ENCODE results near the gene RNASE8.
"Not testable (repeated sequence)": the region's sequence is repeated elsewhere in the genome, so short reads cannot be mapped to it uniquely, and the experiment has no call there.

The RNASE8 gene

GRCh38 chr14:21057803-21058675 lies at the start of gene RNASE8:
Gene RNASE8, plus strand, starts transcription at chr14:21057822. Its CDS starts 71 bp downstream, at chr14:21057893.
- no peak for DNase-seq (ENCODE audit: low spot score)

GRCh38 chr14:21009721-21010120 lies 47.9 kb upstream of the RNASE8 start:
- DNase-seq (ENCODE audit: low spot score) = not testable (repeated sequence)

DNA sequence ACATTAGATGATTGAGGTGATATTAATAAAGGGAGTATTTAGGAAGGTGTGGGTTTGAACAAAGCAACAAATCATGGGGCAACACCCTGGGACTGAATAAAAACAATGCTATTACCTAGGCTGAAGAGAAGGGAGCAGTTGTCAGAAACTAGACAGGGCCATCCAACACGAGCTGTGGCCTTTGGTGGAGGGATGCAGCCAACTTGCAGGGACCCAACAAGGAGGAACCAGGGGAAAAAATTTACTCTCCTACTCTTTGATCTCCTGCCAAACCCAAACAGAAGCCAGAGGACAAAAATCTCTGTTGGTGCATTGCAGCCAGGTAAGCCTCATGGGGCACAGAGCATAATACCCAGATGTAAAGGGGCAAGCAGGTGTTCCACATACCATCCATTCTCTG lies 46.5 kb upstream of the RNASE8 start:
- no peak for DNase-seq (ENCODE audit: low spot score)

DNA sequence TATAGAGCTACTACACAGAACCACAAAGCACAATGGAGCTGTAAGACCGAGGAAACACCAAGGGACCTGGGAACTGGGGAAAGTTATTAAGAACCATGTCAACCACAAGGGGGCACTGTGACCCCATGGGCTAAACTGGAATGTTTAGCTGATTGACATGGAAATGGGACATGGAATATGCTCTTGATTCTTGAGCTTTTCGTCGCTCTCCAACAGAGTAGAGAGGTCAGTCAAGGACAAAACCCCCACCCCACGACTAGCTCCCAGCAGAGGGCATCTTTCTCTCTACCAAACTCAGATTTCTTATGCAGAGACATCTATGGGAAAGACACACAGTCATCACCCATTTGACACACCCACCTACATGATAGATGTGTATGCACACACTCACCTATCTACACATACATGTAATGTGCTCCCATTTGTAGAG lies 42.8 kb upstream of the RNASE8 start:
- peak; percentile 81 for DNase-seq (ENCODE audit: low spot score)

DNA sequence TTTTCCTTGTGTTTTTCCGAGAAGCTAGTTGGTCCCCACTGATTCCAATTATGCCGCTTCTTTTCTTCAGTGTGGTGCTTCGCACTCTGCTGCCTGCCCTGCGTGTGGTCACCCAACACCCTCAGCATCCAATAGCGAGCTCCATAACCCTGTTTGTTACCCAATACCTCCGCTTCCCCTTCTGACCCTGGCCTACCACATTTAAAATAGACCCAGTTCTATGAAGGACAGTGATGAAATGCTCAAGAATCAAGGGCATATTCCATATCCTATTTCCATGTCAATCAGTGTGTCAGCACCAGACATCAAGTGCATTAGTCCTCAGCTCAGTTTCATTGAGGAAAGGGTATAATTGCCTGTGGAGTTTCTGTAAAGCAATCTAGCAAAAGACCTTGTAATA lies 42.3 kb upstream of the RNASE8 start:
- DNase-seq (ENCODE audit: low spot score) = no peak

DNA sequence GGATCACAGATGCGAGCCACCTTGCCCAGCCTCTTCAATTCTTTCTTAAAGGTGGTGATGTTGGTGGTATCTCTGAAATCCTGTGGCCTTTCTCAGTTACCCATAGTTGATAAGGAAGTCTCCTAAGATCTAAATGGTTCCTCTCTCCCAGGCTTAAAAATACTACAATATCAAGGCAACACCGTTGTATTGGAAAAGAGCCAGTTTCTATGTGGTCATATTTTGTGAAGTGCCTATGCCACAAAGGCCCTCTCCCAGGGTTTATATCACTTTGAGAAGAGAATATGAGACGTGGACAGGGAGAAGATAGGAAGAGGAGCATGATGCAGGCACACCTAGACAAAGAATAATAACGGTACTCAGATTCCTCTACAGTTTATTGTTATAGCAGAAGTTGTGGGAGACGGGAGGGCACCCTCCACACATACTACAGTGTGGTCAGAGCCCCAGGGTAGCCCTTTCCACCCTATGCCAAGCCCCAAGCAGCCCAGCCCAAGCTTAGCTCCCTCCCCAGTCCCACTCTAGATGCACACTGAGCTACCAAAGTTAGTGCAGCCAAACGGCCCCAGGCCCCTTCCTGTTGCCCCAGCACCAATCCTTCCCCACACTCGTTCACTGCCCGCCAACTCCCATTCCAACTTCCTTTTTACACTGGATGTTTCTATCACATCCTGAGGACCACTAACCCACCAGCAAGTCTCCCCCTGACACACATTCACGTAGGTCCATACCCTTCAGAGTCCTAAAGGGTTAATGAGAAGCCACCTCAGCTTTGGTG lies 41.0 kb upstream of the RNASE8 start:
- DNase-seq (ENCODE audit: low spot score) = no peak

DNA sequence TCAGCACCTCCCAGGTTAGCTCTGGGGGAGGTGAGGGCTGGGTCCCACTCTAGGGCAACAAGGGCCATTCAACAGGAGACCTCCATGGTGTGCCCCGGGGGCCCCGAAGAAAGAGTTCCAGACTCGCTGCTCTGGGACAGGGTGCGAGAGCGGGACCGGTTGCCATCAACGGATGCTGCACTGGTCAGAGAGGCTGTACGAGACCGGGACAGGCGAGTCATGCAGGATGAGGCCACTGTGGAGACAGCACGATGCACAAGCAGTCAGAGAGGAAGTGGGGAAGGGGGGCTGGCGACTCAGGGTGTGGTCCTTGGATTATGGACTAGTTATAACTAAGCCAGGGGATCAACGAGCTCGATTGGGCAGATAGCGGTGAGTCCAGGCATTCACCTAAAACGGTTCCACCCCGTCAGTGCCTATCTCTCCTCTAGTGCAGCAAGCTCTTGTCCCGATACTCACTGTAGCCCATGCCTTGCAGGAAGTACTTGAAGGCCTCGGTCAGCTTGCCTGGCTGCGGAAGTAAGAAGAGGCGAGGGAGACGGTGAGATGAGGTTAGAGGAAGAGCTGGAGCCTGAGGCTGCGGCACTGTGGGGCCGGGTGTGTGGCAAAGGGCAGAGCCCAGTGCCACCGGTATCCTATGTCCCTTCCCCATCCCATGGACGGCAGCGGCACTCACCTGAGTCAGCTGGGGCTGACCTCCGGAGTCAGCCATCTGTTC lies 39.9 kb upstream of the RNASE8 start:
- DNase-seq (ENCODE audit: low spot score) = no peak

- DNase-seq (ENCODE audit: low spot score) = no peak
Observed at GRCh38 chr14:21018286-21018685, 39.3 kb upstream of the RNASE8 start.

GRCh38 chr14:21018781-21019180 lies 38.8 kb upstream of the RNASE8 start:
- DNase-seq (ENCODE audit: low spot score) = no peak

DNA sequence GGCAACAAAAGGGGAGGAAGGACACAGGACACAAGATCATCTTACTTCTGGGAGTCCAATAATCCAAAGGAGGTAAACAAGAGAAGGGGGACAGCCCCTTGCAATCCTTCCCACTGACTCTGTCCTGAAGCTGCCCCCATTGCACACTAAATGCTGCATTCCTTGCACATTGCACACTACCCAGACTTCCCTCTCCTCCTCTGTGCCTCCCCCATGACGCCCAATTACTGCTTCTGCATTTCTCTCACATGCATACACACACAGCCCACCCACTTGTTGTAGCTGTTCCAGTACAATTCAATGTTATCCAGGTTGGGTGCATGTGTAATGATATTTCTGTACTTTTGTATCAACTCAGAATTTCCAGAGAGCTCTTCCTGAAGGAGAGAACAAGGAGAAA lies 38.3 kb upstream of the RNASE8 start:
- DNase-seq (ENCODE audit: low spot score) = no peak

GRCh38 chr14:21020977-21021545 lies 36.6 kb upstream of the RNASE8 start:
- no peak for DNase-seq (ENCODE audit: low spot score)

DNA sequence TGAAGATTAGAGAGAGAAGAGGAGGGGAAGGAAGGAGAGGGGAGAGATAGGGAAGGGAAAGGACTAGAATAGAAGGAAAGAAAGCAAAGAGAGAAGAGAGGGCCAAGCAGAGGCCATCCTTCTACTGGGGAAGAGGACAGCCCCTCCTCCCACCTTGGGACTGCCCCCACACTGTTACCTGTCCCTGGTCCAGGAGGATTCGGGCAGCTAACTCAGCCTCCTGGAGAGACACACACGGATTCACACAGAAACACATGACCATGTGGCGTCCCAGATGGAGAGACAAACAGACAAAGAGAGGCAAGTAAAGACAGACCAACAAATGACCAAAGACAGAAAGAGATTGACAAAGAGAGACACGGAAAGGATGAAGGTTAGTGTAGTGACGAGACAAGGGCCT lies 34.9 kb upstream of the RNASE8 start:
- DNase-seq (ENCODE audit: low spot score) = no peak

DNA sequence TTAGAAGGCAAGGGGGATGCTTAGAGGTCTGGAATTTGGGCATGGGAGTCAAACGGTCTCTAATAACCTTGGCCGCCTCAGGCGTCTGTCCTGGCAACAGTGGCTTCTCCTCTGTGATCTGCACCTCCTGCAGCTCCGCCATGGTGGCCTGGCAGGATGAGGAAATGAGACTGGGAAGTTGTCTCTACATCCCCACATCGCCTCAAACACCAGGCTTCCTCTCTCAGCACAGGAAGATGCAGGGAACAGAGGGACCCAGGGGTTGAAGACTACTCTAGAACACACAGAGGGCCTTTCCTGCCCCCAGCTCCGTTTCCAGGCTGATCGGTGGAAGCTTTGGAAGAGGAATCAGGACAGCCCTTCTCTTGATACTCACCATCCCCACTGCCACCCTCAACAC lies 34.4 kb upstream of the RNASE8 start:
- DNase-seq (ENCODE audit: low spot score) = no peak

- no peak for DNase-seq (ENCODE audit: low spot score)
Observed at GRCh38 chr14:21023817-21024584, 33.6 kb upstream of the RNASE8 start.

GRCh38 chr14:21024585-21025370 lies 32.8 kb upstream of the RNASE8 start, which contains the start of gene NDRG2:
Gene NDRG2, minus strand, starts transcription at chr14:21025061. Its CDS starts 1,746 bp downstream, at chr14:21023315.
- peak; percentile 98 for DNase-seq (ENCODE audit: low spot score)

- DNase-seq (ENCODE audit: low spot score) = peak; percentile 77
Observed at GRCh38 chr14:21025371-21026273, 32.0 kb upstream of the RNASE8 start.

DNA sequence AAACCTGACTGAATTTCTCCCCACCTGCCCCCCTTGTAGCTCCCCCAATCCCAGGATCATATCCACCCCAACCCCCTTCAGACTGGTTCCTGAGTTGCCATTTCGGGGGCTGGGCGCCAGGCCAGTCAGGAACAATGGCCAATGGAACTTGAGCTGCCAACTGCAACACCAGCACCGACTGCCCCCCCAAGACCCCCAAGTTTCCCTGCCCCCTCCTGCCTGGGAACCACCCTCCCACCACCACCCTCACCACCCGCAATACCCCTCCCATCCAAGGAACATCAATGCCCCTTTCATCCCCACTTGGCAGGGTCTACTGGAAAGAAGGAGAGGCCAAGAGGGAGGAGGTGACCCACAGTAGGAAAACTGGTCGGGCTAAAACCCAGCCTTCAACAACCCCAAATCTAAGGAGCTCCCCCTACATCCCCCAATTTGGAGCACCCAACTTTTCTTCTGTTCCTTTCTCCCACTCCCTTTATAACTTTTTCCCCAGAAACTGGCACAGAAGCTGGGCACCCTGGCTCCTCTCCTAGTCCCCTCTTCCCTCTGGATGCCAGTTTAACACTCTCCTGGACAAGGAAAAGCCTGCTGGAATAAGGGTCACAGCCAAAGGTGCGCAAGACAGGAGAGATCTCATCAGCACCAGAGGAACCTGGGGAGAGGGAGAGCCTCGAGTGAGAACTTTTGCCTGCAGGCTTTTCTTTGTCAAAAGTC lies 31.2 kb upstream of the RNASE8 start:
- DNase-seq (ENCODE audit: low spot score) = peak; percentile 46

GRCh38 chr14:21026988-21027315 lies 30.7 kb upstream of the RNASE8 start:
- peak; percentile 31 for DNase-seq (ENCODE audit: low spot score)

- DNase-seq (ENCODE audit: low spot score) = no peak
Observed at GRCh38 chr14:21029917-21030316, 27.7 kb upstream of the RNASE8 start, which contains the start of gene TPPP2. Gene TPPP2, plus strand, starts transcription at chr14:21030217. Its CDS starts 365 bp downstream, at chr14:21030582.
